Activated naive CD8-positive, alpha-beta T cell (primary cell): ENCODE data around the gene YIPF2.
"Not testable (repeated sequence)": the region's sequence is repeated elsewhere in the genome, so short reads cannot be mapped to it uniquely, and the experiment has no call there.

Experiments used
- H3K27ac Mint-ChIP-seq: one replicate; pipeline ENCODE4 v1.8.0; 2021; ENCODE audit warnings: mixed read lengths
- H3K27me3 Mint-ChIP-seq: one replicate; pipeline ENCODE4 v1.8.0; 2021; ENCODE audit warnings: mixed read lengths
- H3K36me3 Mint-ChIP-seq: one replicate; pipeline ENCODE4 v1.8.0; 2021; ENCODE audit warnings: mixed read lengths
- H3K4me1 Mint-ChIP-seq: one replicate; pipeline ENCODE4 v1.8.0; 2021; ENCODE audit warnings: low read depth, mixed read lengths
- H3K4me3 Mint-ChIP-seq: one replicate; pipeline ENCODE4 v1.8.0; 2021; ENCODE audit warnings: mild to moderate bottlenecking, mixed read lengths
- H3K9me3 Mint-ChIP-seq: one replicate; pipeline ENCODE4 v1.8.0; 2021; ENCODE audit warnings: low read depth, mixed read lengths

YIPF2 gene

GRCh38 chr19:10881403-10882107 lies 46.9 kb downstream of the YIPF2 start:
- Mint-ChIP-seq H3K36me3 (peaks cover 2% of the 10 kb centered on the region), H3K27ac (no peak overlapping the region), H3K4me1 (peaks cover 19% of the 10 kb centered on the region), H3K4me3 (no peak overlapping the region), H3K9me3 (no peaks in the 10 kb centered on the region), H3K27me3 (no peaks in the 10 kb centered on the region)

DNA sequence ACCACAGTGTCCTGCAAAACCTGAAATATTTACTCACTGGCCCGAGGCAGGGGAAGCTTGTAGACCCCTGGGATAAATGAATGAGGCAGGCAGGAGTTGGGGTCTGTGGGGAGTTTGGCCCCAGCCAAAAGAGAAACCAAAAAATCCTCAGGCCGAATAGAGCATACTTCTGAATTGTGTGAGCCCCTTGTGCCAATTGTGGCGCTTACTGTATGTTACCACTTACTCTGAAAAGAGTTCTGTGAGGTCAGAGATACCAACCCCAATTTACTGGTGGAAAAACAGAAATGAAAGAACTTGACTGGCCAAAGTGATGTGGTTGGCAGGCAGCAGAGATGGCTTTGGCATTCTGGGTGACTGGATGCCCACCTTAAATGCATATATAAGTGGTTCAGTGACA lies 50.2 kb downstream of the YIPF2 start:
- Mint-ChIP-seq H3K9me3 (no peaks in the 10 kb centered on the region), H3K4me3 (no peak overlapping the region), H3K27me3 (no peaks in the 10 kb centered on the region), H3K4me1 (peaks cover 23% of the 10 kb centered on the region), H3K27ac (peak overlapping the region; percentile 17), H3K36me3 (peaks cover 2% of the 10 kb centered on the region)

DNA sequence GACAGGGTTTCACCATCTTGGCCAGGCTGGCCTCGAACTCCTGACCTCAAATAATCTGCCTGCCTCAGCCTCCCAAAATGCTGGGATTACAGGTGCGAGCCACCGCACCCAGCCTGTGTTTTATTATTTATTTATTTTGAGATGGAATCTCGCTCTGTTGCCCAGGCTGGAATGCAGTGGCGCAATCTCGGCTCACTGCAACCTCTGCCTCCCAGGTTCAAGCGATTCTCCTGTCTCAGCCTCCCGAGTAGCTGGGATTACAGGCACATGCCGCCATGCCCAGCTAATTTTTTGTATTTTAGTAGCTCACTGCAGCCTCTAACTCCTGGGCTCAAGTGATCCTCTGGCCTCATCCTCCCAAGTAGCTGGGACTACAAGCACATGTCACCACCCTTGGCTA lies 50.8 kb downstream of the YIPF2 start:
- not testable (repeated sequence) for H3K4me3 Mint-ChIP-seq, H3K9me3 Mint-ChIP-seq, H3K36me3 Mint-ChIP-seq, H3K27me3 Mint-ChIP-seq, H3K27ac Mint-ChIP-seq
- peaks cover 29% of the 10 kb centered on the region for H3K4me1 Mint-ChIP-seq

DNA sequence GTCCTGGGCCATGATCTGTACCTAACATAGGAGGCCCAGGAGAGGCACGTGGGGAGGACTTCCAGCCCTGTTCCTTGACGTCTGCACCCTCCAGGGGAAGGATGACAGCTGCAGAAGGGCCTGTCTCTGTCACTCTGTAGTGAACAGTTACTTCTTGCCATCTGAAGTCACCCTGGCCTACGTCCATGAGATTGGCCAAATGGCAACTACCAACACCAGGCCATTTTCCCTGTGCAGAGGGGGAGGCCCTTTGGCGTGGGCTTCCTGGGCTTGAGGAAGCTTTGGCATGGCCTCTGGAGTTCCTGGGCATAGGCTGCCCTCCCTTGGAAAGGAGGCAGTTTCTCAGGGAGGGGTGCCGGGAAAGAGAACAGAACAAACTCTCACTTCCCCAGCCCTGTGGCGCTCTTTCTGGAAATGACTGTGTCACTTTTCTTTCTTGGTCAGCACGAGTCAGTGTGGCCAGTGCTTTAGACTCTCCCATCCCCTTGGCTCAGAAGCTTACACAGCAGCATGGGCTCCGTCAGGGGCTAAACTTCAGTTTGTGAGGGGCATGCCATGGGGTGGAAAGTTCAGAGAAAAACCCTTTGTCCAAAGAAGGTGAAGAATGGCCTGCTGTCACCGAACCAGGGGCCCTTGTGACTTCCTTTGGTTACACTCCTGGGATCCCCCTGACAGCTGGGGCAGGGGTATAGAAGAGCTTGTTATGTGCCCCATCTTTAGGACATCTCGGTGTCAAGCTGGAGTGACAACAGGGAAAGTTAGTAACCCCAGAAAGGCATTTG lies 51.8 kb downstream of the YIPF2 start:
- no peaks in the 10 kb centered on the region for H3K9me3 Mint-ChIP-seq
- no peak overlapping the region for H3K4me3 Mint-ChIP-seq
- H3K4me1 Mint-ChIP-seq = peaks cover 30% of the 10 kb centered on the region
- H3K27me3 Mint-ChIP-seq = no peaks in the 10 kb centered on the region
- peaks cover 2% of the 10 kb centered on the region for H3K36me3 Mint-ChIP-seq
- H3K27ac Mint-ChIP-seq = no peak overlapping the region

DNA sequence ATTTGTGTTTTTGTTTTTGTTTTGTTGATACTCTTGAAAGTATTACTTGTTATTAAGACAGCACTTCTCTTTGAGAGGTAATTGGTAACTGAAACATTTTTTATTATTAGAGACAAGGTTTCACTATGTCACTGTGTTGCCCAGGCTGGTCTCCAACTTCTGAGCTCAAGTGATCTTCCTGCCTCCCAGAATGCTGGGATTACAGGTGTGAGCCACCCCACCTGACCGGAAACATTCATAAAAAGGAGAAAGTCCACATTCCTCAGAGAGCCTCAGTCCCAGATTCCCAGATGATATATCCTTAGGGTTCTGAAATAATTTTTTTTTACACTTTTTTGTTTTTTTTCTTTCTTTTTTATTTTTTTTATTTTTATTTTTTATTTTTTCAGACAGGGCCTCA lies 54.4 kb downstream of the YIPF2 start:
- Mint-ChIP-seq H3K4me3 (peak overlapping the region; percentile 59), H3K4me1 (peaks cover 28% of the 10 kb centered on the region), H3K27ac (peak overlapping the region; percentile 16), H3K27me3 (no peaks in the 10 kb centered on the region), H3K36me3 (no peaks in the 10 kb centered on the region), H3K9me3 (no peaks in the 10 kb centered on the region)

GRCh38 chr19:10872546-10873107 lies 55.8 kb downstream of the YIPF2 start:
- Mint-ChIP-seq H3K27ac (peak overlapping the region; percentile 77), H3K36me3 (no peaks in the 10 kb centered on the region), H3K4me3 (peak overlapping the region; percentile 88), H3K27me3 (no peaks in the 10 kb centered on the region), H3K4me1 (peaks cover 25% of the 10 kb centered on the region), H3K9me3 (no peaks in the 10 kb centered on the region)
